KMS-11 (cell line): ENCODE measurements around the gene CNPY2.
"Not testable (repeated sequence)": the region's sequence is repeated elsewhere in the genome, so short reads cannot be mapped to it uniquely, and the experiment has no call there.

ENCODE experiments used
- H2AFZ ChIP-seq: fragments of 200-600 bp; sonication (generic); 2 replicates; pipeline ENCODE4 v1.6.1; 2016; ENCODE audit warnings: antibody characterized with exemption, mixed run types, low read depth
- H3K27ac ChIP-seq: fragments of 200-600 bp; sonication (generic); 2 replicates; pipeline ENCODE4 v1.6.1; 2016; ENCODE audit warnings: mild to moderate bottlenecking, mixed run types
- H3K27me3 ChIP-seq: fragments of 200-600 bp; sonication (generic); 2 replicates; pipeline ENCODE4 v1.6.1; 2017; ENCODE audit warnings: mild to moderate bottlenecking, low read depth, mixed run types, moderate library complexity; ENCODE audit not compliant: insufficient read depth
- H3K36me3 ChIP-seq: fragments of 200-600 bp; sonication (generic); 2 replicates; pipeline ENCODE4 v1.6.1; 2017; ENCODE audit warnings: mild to moderate bottlenecking, mixed run types; ENCODE audit not compliant: insufficient read depth
- H3K4me1 ChIP-seq: fragments of 200-600 bp; sonication (generic); 2 replicates; pipeline ENCODE4 v1.6.1; 2016; ENCODE audit warnings: mild to moderate bottlenecking, low read depth, mixed run types; ENCODE audit not compliant: poor library complexity, severe bottlenecking
- H3K4me2 ChIP-seq: fragments of 200-600 bp; sonication (generic); 2 replicates; pipeline ENCODE4 v1.7.0; 2016; ENCODE audit warnings: mild to moderate bottlenecking, mixed run types
- H3K4me3 ChIP-seq: fragments of 200-600 bp; sonication (generic); IDR thresholded peaks from 2 replicates; pipeline ENCODE4 v1.6.1; 2017; ENCODE audit warnings: low read depth, low read length, mixed read lengths; ENCODE audit not compliant: insufficient read depth
- H3K79me2 ChIP-seq: fragments of 200-600 bp; sonication (generic); 2 replicates; pipeline ENCODE4 v1.6.1; 2016; ENCODE audit warnings: low read depth, mixed run types; ENCODE audit not compliant: insufficient read depth
- H3K9ac ChIP-seq: fragments of 200-600 bp; sonication (generic); 2 replicates; pipeline ENCODE4 v1.6.1; 2016; ENCODE audit warnings: mild to moderate bottlenecking, mixed run types
- H4K20me1 ChIP-seq: fragments of 200-600 bp; sonication (generic); 2 replicates; pipeline ENCODE4 v1.6.1; 2016; ENCODE audit warnings: mild to moderate bottlenecking, mixed run types; ENCODE audit not compliant: insufficient read depth
- CTCF ChIP-seq: fragments of 200-600 bp; sonication (generic); conservative IDR thresholded peaks from 2 replicates; pipeline ENCODE4 v1.6.1; 2017; ENCODE audit warnings: low read depth, mild to moderate bottlenecking, antibody characterized with exemption, low read length, moderate library complexity, mixed read lengths

Gene CNPY2

GRCh38 chr12:56338308-56339157 lies 22.7 kb upstream of the CNPY2 start, which contains the start of gene IL23A:
IL23A (plus strand) TSS chr12:56338884; CDS start chr12:56339045, 161 bp downstream.
- Histone ChIP-seq H3K4me1 (peaks cover 61% of the 10 kb centered on the region), H3K9ac (peak within 1 kb of the TSS; percentile 46), H3K27ac (peak within 1 kb of the TSS; percentile 76), H3K27me3 (no peaks in the 10 kb centered on the region), H3K79me2 (no peaks in the 10 kb centered on the region), H3K4me3 (no peak within 1 kb of the TSS), H3K4me2 (peak within 1 kb of the TSS; percentile 88), H2AFZ (peak within 1 kb of the TSS; percentile 74), H4K20me1 (no peaks in the 10 kb centered on the region), H3K36me3 (no peaks in the 10 kb centered on the region)
- TF ChIP-seq CTCF = no peak

- H3K27ac ChIP-seq = peak overlapping the region; percentile 76
- TF ChIP-seq CTCF = 0 out of 2 replicates have a peak, but pooled peaks have one; percentile 16
- 0 out of 2 replicates have a peak, but pooled peaks cover 3% of the 10 kb centered on the region for H3K79me2 ChIP-seq
- H3K4me1 ChIP-seq = peaks cover 67% of the 10 kb centered on the region
- H3K27me3 ChIP-seq = no peaks in the 10 kb centered on the region
- peak overlapping the region; percentile 88 for H3K4me2 ChIP-seq
- no peaks in the 10 kb centered on the region for H4K20me1 ChIP-seq
- peak overlapping the region; percentile 9; the same call in 1 of the 2 replicates for H3K9ac ChIP-seq
- peak overlapping the region; percentile 40 for H2AFZ ChIP-seq
- no peaks in the 10 kb centered on the region for H3K36me3 ChIP-seq
- H3K4me3 ChIP-seq = no peak overlapping the region
Measured at GRCh38 chr12:56337753-56338251, 22.0 kb upstream of the CNPY2 start.

- Histone ChIP-seq H3K27me3 (no peaks in the 10 kb centered on the region), H3K27ac (no peak overlapping the region), H3K4me3 (no peak overlapping the region), H3K4me1 (peaks cover 71% of the 10 kb centered on the region), H3K9ac (no peak overlapping the region), H3K36me3 (no peaks in the 10 kb centered on the region), H2AFZ (no peak overlapping the region), H4K20me1 (no peaks in the 10 kb centered on the region), H3K79me2 (0 out of 2 replicates have a peak, but pooled peaks cover 5% of the 10 kb centered on the region), H3K4me2 (peak overlapping the region; percentile 2; the same call in 1 of the 2 replicates)
- TF ChIP-seq CTCF = no peak
Measured at GRCh38 chr12:56336361-56337167, 20.8 kb upstream of the CNPY2 start.

- H3K4me2 ChIP-seq, H3K79me2 ChIP-seq, H2AFZ ChIP-seq, H3K27me3 ChIP-seq, H3K4me3 ChIP-seq, H4K20me1 ChIP-seq, H3K36me3 ChIP-seq, H3K9ac ChIP-seq, H3K27ac ChIP-seq: not testable (repeated sequence)
- H3K4me1 ChIP-seq = peaks cover 65% of the 10 kb centered on the region
Measured at GRCh38 chr12:56335527-56335926, 19.7 kb upstream of the CNPY2 start.
